ENCODE measurements around the gene MYMK. TPM values are rescaled to one million over a fixed set of nuclear protein-coding genes. Genes with fewer than 3 reads are reported as not detected.

The MYMK gene
- total and polyA plus RNA-seq, 2 of the 13 experiments (the other 11 are each of a cell fraction or from before 2014, with no cell fraction given), result not detected

DNA sequence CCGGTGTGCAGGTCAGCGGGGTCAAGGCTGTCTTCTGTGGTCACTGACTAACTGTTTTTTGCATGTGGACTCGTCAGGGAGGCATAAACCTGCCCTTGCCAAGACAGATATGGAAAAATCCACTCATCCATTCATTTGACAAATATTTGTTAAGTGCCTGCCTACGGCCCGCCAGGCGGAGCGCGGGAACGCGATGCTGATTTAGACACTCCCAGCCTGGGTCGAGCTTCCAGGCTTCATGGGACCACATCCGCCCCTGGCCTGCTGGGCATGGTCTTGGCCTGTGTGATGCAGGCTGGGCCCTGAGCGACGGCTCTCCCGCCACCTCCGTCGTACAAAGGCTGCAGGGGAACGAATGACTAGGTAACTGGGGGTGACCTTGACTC, 18.1 kb downstream of the MYMK start (continued):
- TF ChIP-seq, protein P1, sequence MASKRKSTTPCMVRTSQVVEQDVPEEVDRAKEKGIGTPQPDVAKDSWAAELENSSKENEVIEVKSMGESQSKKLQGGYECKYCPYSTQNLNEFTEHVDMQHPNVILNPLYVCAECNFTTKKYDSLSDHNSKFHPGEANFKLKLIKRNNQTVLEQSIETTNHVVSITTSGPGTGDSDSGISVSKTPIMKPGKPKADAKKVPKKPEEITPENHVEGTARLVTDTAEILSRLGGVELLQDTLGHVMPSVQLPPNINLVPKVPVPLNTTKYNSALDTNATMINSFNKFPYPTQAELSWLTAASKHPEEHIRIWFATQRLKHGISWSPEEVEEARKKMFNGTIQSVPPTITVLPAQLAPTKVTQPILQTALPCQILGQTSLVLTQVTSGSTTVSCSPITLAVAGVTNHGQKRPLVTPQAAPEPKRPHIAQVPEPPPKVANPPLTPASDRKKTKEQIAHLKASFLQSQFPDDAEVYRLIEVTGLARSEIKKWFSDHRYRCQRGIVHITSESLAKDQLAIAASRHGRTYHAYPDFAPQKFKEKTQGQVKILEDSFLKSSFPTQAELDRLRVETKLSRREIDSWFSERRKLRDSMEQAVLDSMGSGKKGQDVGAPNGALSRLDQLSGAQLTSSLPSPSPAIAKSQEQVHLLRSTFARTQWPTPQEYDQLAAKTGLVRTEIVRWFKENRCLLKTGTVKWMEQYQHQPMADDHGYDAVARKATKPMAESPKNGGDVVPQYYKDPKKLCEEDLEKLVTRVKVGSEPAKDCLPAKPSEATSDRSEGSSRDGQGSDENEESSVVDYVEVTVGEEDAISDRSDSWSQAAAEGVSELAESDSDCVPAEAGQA (IDR thresholded peaks at IDR 0.05; ENCODE audit: low read depth), result no peak
- TF ChIP-seq, protein P1 (CRISPR knock-in tag; IDR thresholded peaks at IDR 0.05; ENCODE audit: borderline replicate concordance), result peak; percentile 82; the same call in 1 of the 2 replicates
- TF ChIP-seq, protein P2, sequence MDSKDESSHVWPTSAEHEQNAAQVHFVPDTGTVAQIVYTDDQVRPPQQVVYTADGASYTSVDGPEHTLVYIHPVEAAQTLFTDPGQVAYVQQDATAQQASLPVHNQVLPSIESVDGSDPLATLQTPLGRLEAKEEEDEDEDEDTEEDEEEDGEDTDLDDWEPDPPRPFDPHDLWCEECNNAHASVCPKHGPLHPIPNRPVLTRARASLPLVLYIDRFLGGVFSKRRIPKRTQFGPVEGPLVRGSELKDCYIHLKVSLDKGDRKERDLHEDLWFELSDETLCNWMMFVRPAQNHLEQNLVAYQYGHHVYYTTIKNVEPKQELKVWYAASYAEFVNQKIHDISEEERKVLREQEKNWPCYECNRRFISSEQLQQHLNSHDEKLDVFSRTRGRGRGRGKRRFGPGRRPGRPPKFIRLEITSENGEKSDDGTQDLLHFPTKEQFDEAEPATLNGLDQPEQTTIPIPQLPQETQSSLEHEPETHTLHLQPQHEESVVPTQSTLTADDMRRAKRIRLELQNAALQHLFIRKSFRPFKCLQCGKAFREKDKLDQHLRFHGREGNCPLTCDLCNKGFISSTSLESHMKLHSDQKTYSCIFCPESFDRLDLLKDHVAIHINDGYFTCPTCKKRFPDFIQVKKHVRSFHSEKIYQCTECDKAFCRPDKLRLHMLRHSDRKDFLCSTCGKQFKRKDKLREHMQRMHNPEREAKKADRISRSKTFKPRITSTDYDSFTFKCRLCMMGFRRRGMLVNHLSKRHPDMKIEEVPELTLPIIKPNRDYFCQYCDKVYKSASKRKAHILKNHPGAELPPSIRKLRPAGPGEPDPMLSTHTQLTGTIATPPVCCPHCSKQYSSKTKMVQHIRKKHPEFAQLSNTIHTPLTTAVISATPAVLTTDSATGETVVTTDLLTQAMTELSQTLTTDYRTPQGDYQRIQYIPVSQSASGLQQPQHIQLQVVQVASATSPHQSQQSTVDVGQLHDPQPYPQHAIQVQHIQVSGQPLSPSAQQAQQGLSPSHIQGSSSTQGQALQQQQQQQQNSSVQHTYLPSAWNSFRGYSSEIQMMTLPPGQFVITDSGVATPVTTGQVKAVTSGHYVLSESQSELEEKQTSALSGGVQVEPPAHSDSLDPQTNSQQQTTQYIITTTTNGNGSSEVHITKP (CRISPR knock-in tag; IDR thresholded peaks at IDR 0.05; ENCODE audit: low read depth), result peak; percentile 74
- TF ChIP-seq NFKBIZ (CRISPR knock-in tag; IDR thresholded peaks at IDR 0.05), result peak; percentile 89
- TF ChIP-seq, protein P3, sequence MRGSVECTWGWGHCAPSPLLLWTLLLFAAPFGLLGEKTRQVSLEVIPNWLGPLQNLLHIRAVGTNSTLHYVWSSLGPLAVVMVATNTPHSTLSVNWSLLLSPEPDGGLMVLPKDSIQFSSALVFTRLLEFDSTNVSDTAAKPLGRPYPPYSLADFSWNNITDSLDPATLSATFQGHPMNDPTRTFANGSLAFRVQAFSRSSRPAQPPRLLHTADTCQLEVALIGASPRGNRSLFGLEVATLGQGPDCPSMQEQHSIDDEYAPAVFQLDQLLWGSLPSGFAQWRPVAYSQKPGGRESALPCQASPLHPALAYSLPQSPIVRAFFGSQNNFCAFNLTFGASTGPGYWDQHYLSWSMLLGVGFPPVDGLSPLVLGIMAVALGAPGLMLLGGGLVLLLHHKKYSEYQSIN (CRISPR knock-in tag; IDR thresholded peaks at IDR 0.05; ENCODE audit: borderline replicate concordance), result no peak
- TF ChIP-seq MAFK (conservative IDR thresholded peaks at IDR 0.05 in 1 of 2, IDR thresholded peaks at IDR 0.05 in 1 of 2; ENCODE audit: low read length in 2 of 2), result no peak
- TF ChIP-seq, protein P4, sequence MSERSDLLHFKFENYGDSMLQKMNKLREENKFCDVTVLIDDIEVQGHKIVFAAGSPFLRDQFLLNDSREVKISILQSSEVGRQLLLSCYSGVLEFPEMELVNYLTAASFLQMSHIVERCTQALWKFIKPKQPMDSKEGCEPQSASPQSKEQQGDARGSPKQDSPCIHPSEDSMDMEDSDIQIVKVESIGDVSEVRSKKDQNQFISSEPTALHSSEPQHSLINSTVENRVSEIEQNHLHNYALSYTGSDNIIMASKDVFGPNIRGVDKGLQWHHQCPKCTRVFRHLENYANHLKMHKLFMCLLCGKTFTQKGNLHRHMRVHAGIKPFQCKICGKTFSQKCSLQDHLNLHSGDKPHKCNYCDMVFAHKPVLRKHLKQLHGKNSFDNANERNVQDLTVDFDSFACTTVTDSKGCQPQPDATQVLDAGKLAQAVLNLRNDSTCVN (CRISPR knock-in tag; IDR thresholded peaks at IDR 0.05; ENCODE audit: borderline replicate concordance), result peak; percentile 62; the same call in 1 of the 2 replicates
- TF ChIP-seq ZFP36L2 (CRISPR knock-in tag; IDR thresholded peaks at IDR 0.05), result no peak
- TF ChIP-seq MED1 (CRISPR knock-in tag; IDR thresholded peaks at IDR 0.05), result peak; percentile 90
- TF ChIP-seq RCOR2 (CRISPR knock-in tag; IDR thresholded peaks at IDR 0.05), result no peak
- TF ChIP-seq ZNF546 (CRISPR knock-in tag; conservative IDR thresholded peaks at IDR 0.05), result no peak
- TF ChIP-seq ZNF331 (CRISPR knock-in tag; IDR thresholded peaks at IDR 0.05), result peak; percentile 90
- no peak for TF ChIP-seq ZNF558 (CRISPR knock-in tag; IDR thresholded peaks at IDR 0.05; ENCODE audit: borderline replicate concordance)
- 0 out of 2 replicates have a peak, but pooled peaks have one; percentile 23 for TF ChIP-seq ZNF44 (CRISPR knock-in tag; IDR thresholded peaks at IDR 0.05)
- peak; percentile 78; the same call in 1 of the 2 replicates for TF ChIP-seq HMG20A (CRISPR knock-in tag; IDR thresholded peaks at IDR 0.05; ENCODE audit: borderline replicate concordance)
- no peak for TF ChIP-seq ZNF83 (CRISPR knock-in tag; IDR thresholded peaks at IDR 0.05; ENCODE audit: borderline replicate concordance)
